WTC11 (cell line): ENCODE data around the gene CTDSPL2.

ENCODE experiments used
- AFF4 ChIP-seq: sonication (generic); formaldehyde crosslinking; IDR thresholded peaks from 2 replicates; pipeline ENCODE4 v1.8.1; 2023; ENCODE audit warnings: mild to moderate bottlenecking, missing genetic modification reagents, borderline replicate concordance
- CTCF ChIP-seq: fragments of 200-600 bp; IDR thresholded peaks from 2 replicates; pipeline ENCODE4 v1.8.0; 2022; ENCODE audit warnings: antibody characterized with exemption
- NR2C2 ChIP-seq: sonication (generic); formaldehyde crosslinking; IDR thresholded peaks from 2 replicates; pipeline ENCODE4 v1.8.0; 2022; ENCODE audit warnings: mild to moderate bottlenecking, missing genetic modification reagents
- TEAD1 ChIP-seq: sonication (generic); formaldehyde crosslinking; IDR thresholded peaks from 2 replicates; pipeline ENCODE4 v1.8.0; 2022; ENCODE audit warnings: mild to moderate bottlenecking, missing genetic modification reagents

GRCh38 chr15:44489464-44489863, 62.0 kb downstream of the CTDSPL2 start:
- TF ChIP-seq NR2C2 (CRISPR knock-in tag): no peak
- no peak for TF ChIP-seq AFF4
- no peak for TF ChIP-seq CTCF
- TF ChIP-seq TEAD1 (CRISPR knock-in tag): no peak
